HUES48 (cell line): ENCODE results near the gene KIAA1217.

Source experiments
- H3K27ac ChIP-seq: one replicate; pipeline ENCODE4 v1.7.0; 2013; ENCODE audit warnings: low read depth, low read length, inconsistent platforms
- H3K27me3 ChIP-seq: 2 replicates; pipeline ENCODE4 v1.6.1; 2013; ENCODE audit warnings: mild to moderate bottlenecking, low read length; ENCODE audit not compliant: control insufficient read depth, insufficient read depth
- H3K36me3 ChIP-seq: 2 replicates; pipeline ENCODE4 v1.6.1; 2013; ENCODE audit warnings: low read length; ENCODE audit not compliant: control insufficient read depth, insufficient read depth
- H3K4me1 ChIP-seq: 2 replicates; pipeline ENCODE4 v1.6.1; 2013; ENCODE audit warnings: mild to moderate bottlenecking, low read length; ENCODE audit not compliant: control insufficient read depth, insufficient read depth
- H3K4me3 ChIP-seq: 2 replicates; pipeline ENCODE4 v1.5.1; 2013; ENCODE audit warnings: mild to moderate bottlenecking, low read depth, low read length
- H3K9ac ChIP-seq: 2 replicates; pipeline ENCODE4 v1.6.1; 2013; ENCODE audit warnings: mild to moderate bottlenecking, low read depth, low read length, moderate library complexity
- H3K9me3 ChIP-seq: 2 replicates; pipeline ENCODE4 v1.6.1; 2013; ENCODE audit warnings: low read length; ENCODE audit not compliant: control insufficient read depth, insufficient read depth

The KIAA1217 gene

GRCh38 chr10:24407928-24408327, 199.0 kb downstream of the KIAA1217 start:
- no peaks in the 10 kb centered on the region for H3K36me3 ChIP-seq
- no peaks in the 10 kb centered on the region for H3K4me1 ChIP-seq
- no peak overlapping the region for H3K4me3 ChIP-seq
- no peak overlapping the region for H3K27ac ChIP-seq
- H3K9me3 ChIP-seq: no peaks in the 10 kb centered on the region
- H3K27me3 ChIP-seq: no peaks in the 10 kb centered on the region
- H3K9ac ChIP-seq: no peak overlapping the region

- Histone ChIP-seq H3K36me3 (no peaks in the 10 kb centered on the region), H3K27me3 (no peaks in the 10 kb centered on the region), H3K4me1 (no peaks in the 10 kb centered on the region), H3K4me3 (no peak overlapping the region), H3K27ac (no peak overlapping the region), H3K9me3 (no peaks in the 10 kb centered on the region), H3K9ac (no peak overlapping the region)
These were observed 199.4 kb downstream of the KIAA1217 start for GRCh38 chr10:24408365-24408764.

DNA sequence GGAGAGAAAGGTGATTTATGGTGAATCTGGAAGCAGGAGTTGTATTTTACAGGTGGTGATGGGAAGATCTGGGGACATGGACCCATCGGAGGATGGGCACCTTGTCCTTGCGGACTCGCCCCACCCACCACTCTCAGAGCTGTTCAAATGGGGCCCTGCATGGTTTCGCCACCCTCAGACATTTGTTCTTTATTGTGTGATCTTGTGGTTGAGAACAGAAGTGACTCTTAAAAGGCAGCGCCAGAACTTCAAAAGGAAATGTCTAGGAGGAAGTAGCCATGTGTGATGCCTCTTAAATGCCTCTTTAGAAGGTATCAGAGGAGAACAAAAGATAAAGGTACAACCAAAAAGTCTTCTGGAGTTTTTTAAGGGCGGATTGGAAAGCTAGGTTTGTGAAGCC, 205.7 kb downstream of the KIAA1217 start:
- Histone ChIP-seq H3K36me3 (no peaks in the 10 kb centered on the region), H3K9ac (no peak overlapping the region), H3K27me3 (no peaks in the 10 kb centered on the region), H3K4me3 (no peak overlapping the region), H3K9me3 (no peaks in the 10 kb centered on the region), H3K27ac (no peak overlapping the region), H3K4me1 (no peaks in the 10 kb centered on the region)

GRCh38 chr10:24415455-24416125, 206.7 kb downstream of the KIAA1217 start:
- Histone ChIP-seq H3K36me3 (no peaks in the 10 kb centered on the region), H3K4me1 (no peaks in the 10 kb centered on the region), H3K27ac (no peak overlapping the region), H3K9ac (no peak overlapping the region), H3K9me3 (no peaks in the 10 kb centered on the region), H3K27me3 (no peaks in the 10 kb centered on the region), H3K4me3 (no peak overlapping the region)

- Histone ChIP-seq H3K4me3 (no peak overlapping the region), H3K4me1 (no peaks in the 10 kb centered on the region), H3K9me3 (no peaks in the 10 kb centered on the region), H3K27me3 (no peaks in the 10 kb centered on the region), H3K9ac (no peak overlapping the region), H3K27ac (no peak overlapping the region), H3K36me3 (no peaks in the 10 kb centered on the region)
These were observed 207.3 kb downstream of the KIAA1217 start for GRCh38 chr10:24416248-24416647.

- no peaks in the 10 kb centered on the region for H3K9me3 ChIP-seq
- H3K27me3 ChIP-seq: no peaks in the 10 kb centered on the region
- no peaks in the 10 kb centered on the region for H3K36me3 ChIP-seq
- H3K4me1 ChIP-seq: no peaks in the 10 kb centered on the region
- H3K27ac ChIP-seq: no peak overlapping the region
- H3K4me3 ChIP-seq: no peak overlapping the region
- no peak overlapping the region for H3K9ac ChIP-seq
These were observed 208.1 kb downstream of the KIAA1217 start for GRCh38 chr10:24417053-24417452.

GRCh38 chr10:24418532-24418931, 209.6 kb downstream of the KIAA1217 start:
- Histone ChIP-seq H3K36me3 (no peaks in the 10 kb centered on the region), H3K27me3 (no peaks in the 10 kb centered on the region), H3K9me3 (no peaks in the 10 kb centered on the region), H3K9ac (no peak overlapping the region), H3K4me3 (no peak overlapping the region), H3K27ac (no peak overlapping the region), H3K4me1 (no peaks in the 10 kb centered on the region)

- H3K9ac ChIP-seq: no peak overlapping the region
- H3K4me3 ChIP-seq: no peak overlapping the region
- H3K9me3 ChIP-seq: no peaks in the 10 kb centered on the region
- no peaks in the 10 kb centered on the region for H3K4me1 ChIP-seq
- no peaks in the 10 kb centered on the region for H3K36me3 ChIP-seq
- no peak overlapping the region for H3K27ac ChIP-seq
- no peaks in the 10 kb centered on the region for H3K27me3 ChIP-seq
These were observed 210.1 kb downstream of the KIAA1217 start for GRCh38 chr10:24419066-24419465.

- H3K36me3 ChIP-seq: no peaks in the 10 kb centered on the region
- H3K27me3 ChIP-seq: no peaks in the 10 kb centered on the region
- no peaks in the 10 kb centered on the region for H3K9me3 ChIP-seq
- H3K4me3 ChIP-seq: no peak overlapping the region
- H3K4me1 ChIP-seq: no peaks in the 10 kb centered on the region
- H3K9ac ChIP-seq: no peak overlapping the region
- no peak overlapping the region for H3K27ac ChIP-seq
These were observed 216.2 kb downstream of the KIAA1217 start for GRCh38 chr10:24425151-24425550.

DNA sequence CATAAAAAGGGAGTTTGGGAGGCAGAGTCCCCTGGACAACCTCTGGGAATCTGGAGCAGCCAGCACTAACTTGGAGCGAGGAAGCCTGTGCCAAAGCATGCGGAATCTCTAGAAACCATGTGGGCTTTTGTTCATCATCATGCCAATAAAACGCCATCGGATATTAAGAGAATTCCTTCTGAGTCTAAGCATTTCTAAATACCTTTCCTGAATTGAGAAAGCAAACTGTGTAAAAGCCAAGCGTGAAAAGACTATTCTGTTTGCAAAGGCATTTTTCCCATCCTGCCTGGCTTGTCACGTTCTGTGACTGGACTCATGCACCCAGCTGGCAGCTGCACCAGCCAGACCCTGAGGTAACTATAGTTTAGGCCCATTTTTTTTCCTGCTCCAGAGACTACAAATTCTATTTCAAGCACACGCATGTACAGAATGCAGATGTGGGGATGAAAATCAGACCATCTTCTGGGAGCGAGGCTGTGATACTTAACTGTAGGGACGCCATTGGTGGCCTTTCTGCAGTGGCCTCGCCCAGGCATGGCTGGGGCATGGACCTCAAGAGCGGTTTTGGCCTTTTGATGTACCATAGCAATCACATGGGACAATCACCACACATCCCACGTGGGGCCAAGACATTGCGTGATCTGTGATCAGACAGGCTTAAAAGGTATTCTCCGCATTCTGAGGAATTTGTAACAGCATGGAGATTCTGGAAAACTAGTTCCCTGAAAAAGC, 218.9 kb downstream of the KIAA1217 start:
- Histone ChIP-seq H3K9ac (no peak overlapping the region), H3K27me3 (no peaks in the 10 kb centered on the region), H3K36me3 (no peaks in the 10 kb centered on the region), H3K4me1 (peaks cover 3% of the 10 kb centered on the region; the same call in 1 of the 2 replicates), H3K27ac (no peak overlapping the region), H3K9me3 (no peaks in the 10 kb centered on the region), H3K4me3 (no peak overlapping the region)

GRCh38 chr10:24428410-24428782, 219.5 kb downstream of the KIAA1217 start:
- Histone ChIP-seq H3K9me3 (no peaks in the 10 kb centered on the region), H3K27me3 (no peaks in the 10 kb centered on the region), H3K36me3 (no peaks in the 10 kb centered on the region), H3K4me1 (peaks cover 7% of the 10 kb centered on the region), H3K4me3 (no peak overlapping the region), H3K9ac (no peak overlapping the region), H3K27ac (no peak overlapping the region)
